ENCODE measurements around the gene MVB12A.

Gene MVB12A

DNA sequence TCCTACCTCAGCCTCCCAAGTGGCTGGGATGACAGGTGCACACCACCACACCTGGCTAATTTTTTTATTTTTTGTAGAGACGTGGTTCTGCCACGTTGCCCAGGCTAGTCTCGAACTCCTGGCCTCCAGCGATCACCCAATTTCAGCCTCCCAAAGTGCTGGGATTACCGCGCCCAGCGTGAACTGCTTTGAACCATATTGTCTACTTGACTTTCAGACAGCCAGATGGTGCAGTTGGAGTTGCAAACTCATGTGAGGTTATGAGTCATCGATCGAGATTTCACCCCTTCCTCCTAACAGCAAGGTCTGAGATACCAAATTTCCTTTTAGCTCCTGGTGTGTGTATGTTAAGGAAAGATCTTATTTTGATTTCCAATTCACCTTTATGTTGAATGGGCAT is 53.2 kb downstream of the MVB12A start:
- Histone ChIP-seq H2BK120ac (ENCODE audit: low read depth, low read length) (no peak overlapping the region), H2BK5ac (ENCODE audit: low read length) (no peak overlapping the region), H2AK5ac (ENCODE audit: low read depth, low read length) (no peak overlapping the region), H3K4me3 (ENCODE audit: low read length in 2 of 2) (no peak overlapping the region), H2AFZ (ENCODE audit: low read length) (no peak overlapping the region), H3K9me3 (replicated peaks in 1 of 2; ENCODE audit: control insufficient read depth in 2 of 2, insufficient read depth in 1 of 2, low read depth in 1 of 2, low read length in 2 of 2) (no peaks in the 10 kb centered on the region), H3K4ac (ENCODE audit: low read length) (no peak overlapping the region), H3K9ac (ENCODE audit: low read depth, low read length, poor library complexity) (no peak overlapping the region), H3K36me3 (replicated peaks in 1 of 2; ENCODE audit: control insufficient read depth in 2 of 2, insufficient read depth in 2 of 2, low read length in 2 of 2) (no peaks in the 10 kb centered on the region), H3K4me1 (ENCODE audit: control insufficient read depth in 2 of 2, insufficient read depth in 1 of 2, low read depth in 1 of 2, low read length in 2 of 2) (peaks cover 13 to 16% of the 10 kb centered on the region in 2 donors), H4K8ac (ENCODE audit: low read depth, low read length) (no peak overlapping the region), H3K27ac (replicated peaks; ENCODE audit: low read length) (no peak overlapping the region), H2BK15ac (ENCODE audit: low read length) (no peak overlapping the region), H3K18ac (ENCODE audit: low read length) (no peak overlapping the region), H3K14ac (ENCODE audit: low read length) (no peak overlapping the region), H3K4me2 (ENCODE audit: insufficient read depth, low read length, poor library complexity, severe bottlenecking) (no peak overlapping the region), H4K91ac (ENCODE audit: low read depth, low read length, poor library complexity) (no peak overlapping the region), H3K27me3 (ENCODE audit: control insufficient read depth in 3 of 3, insufficient read depth in 3 of 3, low read depth in 1 of 3, low read length in 3 of 3) (peaks cover 0 to 9% (median 0%) of the 10 kb centered on the region in 3 experiments), H3K23ac (ENCODE audit: low read depth, low read length, poor library complexity) (no peak overlapping the region), H2BK12ac (ENCODE audit: low read length) (no peak overlapping the region), H3K79me1 (ENCODE audit: low read depth, low read length) (peaks cover 2% of the 10 kb centered on the region)
- WGBS, 2 donors (ENCODE audit: extremely low coverage in 2 of 2, insufficient read length in 2 of 2, insufficient replicate concordance in 1 of 2): no CpG with 5 or more reads among the region's 9 CpGs
- DNase-seq (ENCODE audit: low spot score): no peak

All from neuronal stem cell (in vitro differentiated cells).